WTC11 (cell line): ENCODE measurements around the gene ZNF592. TPM values are rescaled to one million over a fixed set of nuclear protein-coding genes. Genes with fewer than 3 reads are reported as not detected.

ENCODE experiments used
- ATAC-seq: fragments of 200-7000 bp; cut with Tn5 transposase; 2 replicates; pipeline ENCODE4 v1.10.0; 2021; ENCODE audit warnings: mild to moderate bottlenecking, moderate library complexity
- CTCF ChIA-PET: fragments of 300-600 bp; sonication (Branson Sonifier 250); formaldehyde crosslinking; loops from one replicate; lab custom pipeline; 2021; ENCODE audit warnings: antibody characterized with exemption; lab: Charles Lee
- POLR2A ChIA-PET: fragments of 350-600 bp; sonication (Branson Sonifier 250); formaldehyde crosslinking; loops from one replicate; lab custom pipeline; 2021; ENCODE audit warnings: antibody characterized with exemption; lab: Charles Lee
- DNase-seq: peaks from one replicate; pipeline ENCODE4 v3.0.0; 2021; ENCODE audit warnings: low spot score
- H3K27ac Mint-ChIP-seq: 2 replicates; pipeline ENCODE4 v1.8.0; 2021; ENCODE audit warnings: mixed read lengths
- H3K27me3 Mint-ChIP-seq: 2 replicates; pipeline ENCODE4 v1.8.0; 2021; ENCODE audit warnings: low read depth, mild to moderate bottlenecking, moderate library complexity, mixed read lengths
- H3K36me3 Mint-ChIP-seq: 2 replicates; pipeline ENCODE4 v1.8.0; 2021; ENCODE audit warnings: mixed read lengths
- H3K4me1 Mint-ChIP-seq: 2 replicates; pipeline ENCODE4 v1.8.0; 2022; ENCODE audit warnings: mixed read lengths
- H3K4me3 Mint-ChIP-seq: 2 replicates; pipeline ENCODE4 v1.8.0; 2021; ENCODE audit warnings: mild to moderate bottlenecking, moderate library complexity, mixed read lengths
- H3K9me3 Mint-ChIP-seq: 2 replicates; pipeline ENCODE4 v1.8.0; 2021; ENCODE audit warnings: mixed read lengths
- ATF1 ChIP-seq: sonication (generic); formaldehyde crosslinking; IDR thresholded peaks from 2 replicates; pipeline ENCODE4 v1.8.1; 2023; ENCODE audit warnings: mild to moderate bottlenecking, moderate library complexity, missing genetic modification reagents
- ATF6 ChIP-seq: sonication (generic); formaldehyde crosslinking; IDR thresholded peaks from 2 replicates; pipeline ENCODE4 v1.8.1; 2023; ENCODE audit warnings: mild to moderate bottlenecking, missing genetic modification reagents
- CBFB ChIP-seq: sonication (generic); formaldehyde crosslinking; IDR thresholded peaks from 2 replicates; pipeline ENCODE4 v1.8.1; 2022; ENCODE audit warnings: mild to moderate bottlenecking, low read depth, missing genetic modification reagents
- EMX1 ChIP-seq: fragments of 250-450 bp; sonication (Bioruptor Pico); IDR thresholded peaks from 2 replicates; pipeline ENCODE4 v1.8.0; 2021; ENCODE audit warnings: mild to moderate bottlenecking
- ESRRA ChIP-seq: sonication (generic); formaldehyde crosslinking; IDR thresholded peaks from 2 replicates; pipeline ENCODE4 v1.8.1; 2022; ENCODE audit warnings: mild to moderate bottlenecking, missing genetic modification reagents, borderline replicate concordance
- FOXJ3 ChIP-seq: sonication (generic); formaldehyde crosslinking; IDR thresholded peaks from 2 replicates; pipeline ENCODE4 v1.9.0; 2021; ENCODE audit warnings: missing genetic modification reagents, mild to moderate bottlenecking, borderline replicate concordance
- FOXK1 ChIP-seq: sonication (generic); formaldehyde crosslinking; IDR thresholded peaks from 2 replicates; pipeline ENCODE4 v1.8.0; 2022; ENCODE audit warnings: mild to moderate bottlenecking, moderate library complexity, missing genetic modification reagents
- GRHL2 ChIP-seq: fragments of 250-450 bp; sonication (Bioruptor Pico); IDR thresholded peaks from 2 replicates; pipeline ENCODE4 v1.8.0; 2022; ENCODE audit warnings: mild to moderate bottlenecking, moderate library complexity; ENCODE audit not compliant: insufficient replicate concordance, severe bottlenecking
- GTF2I ChIP-seq: fragments of 250-450 bp; sonication (Bioruptor Pico); conservative IDR thresholded peaks from 2 replicates; pipeline ENCODE4 v1.4.0; 2021; ENCODE audit warnings: mild to moderate bottlenecking
- IRF1 ChIP-seq: sonication (generic); formaldehyde crosslinking; IDR thresholded peaks from 2 replicates; pipeline ENCODE4 v1.8.0; 2023; ENCODE audit warnings: missing genetic modification reagents
- JAZF1 ChIP-seq: fragments of 250-450 bp; sonication (Bioruptor Pico); IDR thresholded peaks from 2 replicates; pipeline ENCODE4 v1.9.0; 2021; ENCODE audit warnings: moderate library complexity, mild to moderate bottlenecking, inconsistent platforms
- JUN ChIP-seq: sonication (generic); formaldehyde crosslinking; IDR thresholded peaks from 2 replicates; pipeline ENCODE4 v1.8.0; 2023; ENCODE audit warnings: mild to moderate bottlenecking, missing genetic modification reagents
- MXD4 ChIP-seq: fragments of 250-450 bp; sonication (Bioruptor Pico); IDR thresholded peaks from 2 replicates; pipeline ENCODE4 v1.8.0; 2021; ENCODE audit warnings: mild to moderate bottlenecking, moderate library complexity, borderline replicate concordance
- NFATC4 ChIP-seq: fragments of 250-450 bp; sonication (Bioruptor Pico); IDR thresholded peaks from 2 replicates; pipeline ENCODE4 v1.9.0; 2021; ENCODE audit warnings: mild to moderate bottlenecking
- NR2C2 ChIP-seq: sonication (generic); formaldehyde crosslinking; IDR thresholded peaks from 2 replicates; pipeline ENCODE4 v1.8.0; 2022; ENCODE audit warnings: mild to moderate bottlenecking, missing genetic modification reagents
- NR3C1 ChIP-seq: sonication (generic); formaldehyde crosslinking; conservative IDR thresholded peaks from 2 replicates; pipeline ENCODE4 v1.8.1; 2023; ENCODE audit warnings: low read depth, mild to moderate bottlenecking, missing genetic modification reagents
- OVOL2 ChIP-seq: fragments of 250-450 bp; sonication (Bioruptor Pico); IDR thresholded peaks from 2 replicates; pipeline ENCODE4 v1.9.0; 2021; ENCODE audit warnings: mild to moderate bottlenecking, borderline replicate concordance
- SMAD3 ChIP-seq: sonication (generic); formaldehyde crosslinking; IDR thresholded peaks from 2 replicates; pipeline ENCODE4 v1.8.0; 2022; ENCODE audit warnings: missing genetic modification reagents, mild to moderate bottlenecking, borderline replicate concordance
- SP1 ChIP-seq: sonication (generic); formaldehyde crosslinking; conservative IDR thresholded peaks from 2 replicates; pipeline ENCODE4 v1.8.1; 2022; ENCODE audit warnings: missing genetic modification reagents
- TEAD4 ChIP-seq: sonication (generic); formaldehyde crosslinking; IDR thresholded peaks from 2 replicates; pipeline ENCODE4 v1.8.0; 2022; ENCODE audit warnings: mild to moderate bottlenecking, missing genetic modification reagents
- TP53 ChIP-seq: sonication (generic); formaldehyde crosslinking; IDR thresholded peaks from 2 replicates; pipeline ENCODE4 v1.8.1; 2023; ENCODE audit warnings: mild to moderate bottlenecking, missing genetic modification reagents
- USF2 ChIP-seq: sonication (generic); formaldehyde crosslinking; IDR thresholded peaks from 2 replicates; pipeline ENCODE4 v1.8.1; 2023; ENCODE audit warnings: mild to moderate bottlenecking, missing genetic modification reagents, moderate library complexity
- ZNF138 ChIP-seq: sonication (generic); formaldehyde crosslinking; conservative IDR thresholded peaks from 2 replicates; pipeline ENCODE4 v1.8.1; 2022; ENCODE audit warnings: mild to moderate bottlenecking, moderate library complexity, missing genetic modification reagents
- ZNF219 ChIP-seq: sonication (generic); formaldehyde crosslinking; IDR thresholded peaks from 2 replicates; pipeline ENCODE4 v1.8.0; 2023; ENCODE audit warnings: missing genetic modification reagents, mild to moderate bottlenecking, borderline replicate concordance
- ZNF317 ChIP-seq: sonication (generic); formaldehyde crosslinking; IDR thresholded peaks from 2 replicates; pipeline ENCODE4 v1.8.1; 2023; ENCODE audit warnings: low read depth, mild to moderate bottlenecking, moderate library complexity, missing genetic modification reagents, borderline replicate concordance
- total RNA-seq: library from RNA; stranded (reverse); gene quantifications from 3 replicates; pipeline ENCODE4 v1.2.3, GENCODE V29; 2021
- TF ChIP-seq, protein P1 (sequence below): fragments of 200-600 bp; IDR thresholded peaks from 2 replicates; pipeline ENCODE4 v1.8.0; 2022; ENCODE audit warnings: antibody characterized with exemption
- TF ChIP-seq, protein P2 (sequence below): sonication (generic); formaldehyde crosslinking; IDR thresholded peaks from 2 replicates; pipeline ENCODE4 v1.8.1; 2022; ENCODE audit warnings: mild to moderate bottlenecking, moderate library complexity, missing genetic modification reagents
- TF ChIP-seq, protein P3 (sequence below): fragments of 250-450 bp; sonication (Bioruptor Pico); IDR thresholded peaks from 2 replicates; pipeline ENCODE4 v1.9.0; 2021; ENCODE audit warnings: mild to moderate bottlenecking

ZNF592 gene
- total RNA-seq, 1 experiment from 2014 or later, result 28.0 TPM

- Mint-ChIP-seq H3K27me3 (no peaks in the 10 kb centered on the region), H3K4me1 (no peaks in the 10 kb centered on the region), H3K36me3 (peaks cover 5% of the 10 kb centered on the region; the same call in 1 of the 2 replicates), H3K4me3 (no peak overlapping the region), H3K27ac (no peak overlapping the region), H3K9me3 (no peaks in the 10 kb centered on the region)
- DNase-seq (no peak), ATAC-seq (no peak)
- POLR2A ChIA-PET, result no interaction called here
- no peak for TF ChIP-seq GRHL2 (CRISPR knock-in tag)
- TF ChIP-seq JUN (CRISPR knock-in tag), result no peak
- TF ChIP-seq TP53 (CRISPR knock-in tag), result no peak
- no peak for TF ChIP-seq ZNF219 (CRISPR knock-in tag)
- no peak for TF ChIP-seq OVOL2
- TF ChIP-seq EMX1 (CRISPR knock-in tag), result no peak
- TF ChIP-seq, protein P1, sequence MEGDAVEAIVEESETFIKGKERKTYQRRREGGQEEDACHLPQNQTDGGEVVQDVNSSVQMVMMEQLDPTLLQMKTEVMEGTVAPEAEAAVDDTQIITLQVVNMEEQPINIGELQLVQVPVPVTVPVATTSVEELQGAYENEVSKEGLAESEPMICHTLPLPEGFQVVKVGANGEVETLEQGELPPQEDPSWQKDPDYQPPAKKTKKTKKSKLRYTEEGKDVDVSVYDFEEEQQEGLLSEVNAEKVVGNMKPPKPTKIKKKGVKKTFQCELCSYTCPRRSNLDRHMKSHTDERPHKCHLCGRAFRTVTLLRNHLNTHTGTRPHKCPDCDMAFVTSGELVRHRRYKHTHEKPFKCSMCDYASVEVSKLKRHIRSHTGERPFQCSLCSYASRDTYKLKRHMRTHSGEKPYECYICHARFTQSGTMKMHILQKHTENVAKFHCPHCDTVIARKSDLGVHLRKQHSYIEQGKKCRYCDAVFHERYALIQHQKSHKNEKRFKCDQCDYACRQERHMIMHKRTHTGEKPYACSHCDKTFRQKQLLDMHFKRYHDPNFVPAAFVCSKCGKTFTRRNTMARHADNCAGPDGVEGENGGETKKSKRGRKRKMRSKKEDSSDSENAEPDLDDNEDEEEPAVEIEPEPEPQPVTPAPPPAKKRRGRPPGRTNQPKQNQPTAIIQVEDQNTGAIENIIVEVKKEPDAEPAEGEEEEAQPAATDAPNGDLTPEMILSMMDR, result no peak
- TF ChIP-seq TEAD4 (CRISPR knock-in tag), result no peak
- no peak for TF ChIP-seq ATF6
- TF ChIP-seq NR3C1 (CRISPR knock-in tag), result no peak
- TF ChIP-seq IRF1 (CRISPR knock-in tag), result no peak
- CTCF ChIA-PET, result no interaction called here
Measured at GRCh38 chr15:84761607-84762131, 13.3 kb downstream of the ZNF592 start.

DNA sequence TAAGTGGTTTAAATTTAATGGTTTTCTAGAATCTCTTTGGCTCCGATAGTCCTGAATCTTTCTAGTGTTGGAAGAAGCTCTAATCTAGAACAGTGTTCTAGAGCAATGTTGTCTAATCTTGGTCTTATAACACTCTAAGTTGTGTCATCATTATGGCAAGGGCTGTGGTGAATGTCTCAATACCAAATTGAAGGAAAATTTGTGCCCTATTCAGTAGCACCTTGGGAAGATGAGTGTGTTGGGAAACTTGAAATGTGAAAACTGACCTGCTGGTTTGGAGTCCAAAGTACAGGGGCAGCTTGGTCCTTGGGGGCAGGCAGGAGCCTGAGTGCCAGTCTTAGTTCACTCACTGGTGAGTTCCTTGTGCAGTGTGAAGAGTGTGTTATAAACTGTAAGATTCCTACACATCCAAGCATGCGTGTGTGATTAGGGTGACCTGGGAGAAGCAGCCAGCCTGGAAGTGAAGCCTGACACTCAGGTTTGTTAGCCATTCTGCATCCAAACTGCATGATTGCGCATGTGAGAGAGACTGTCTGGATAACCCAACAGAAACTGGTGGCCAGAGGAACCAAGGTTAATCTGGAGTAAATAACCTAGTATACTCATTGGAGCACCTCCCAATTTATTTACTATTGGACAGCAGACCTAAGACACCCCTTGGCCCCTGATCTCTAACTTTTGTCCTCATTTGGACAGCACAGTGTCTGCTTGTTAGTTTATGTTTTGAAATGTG is 14.6 kb downstream of the ZNF592 start:
- no peaks in the 10 kb centered on the region for H3K27me3 Mint-ChIP-seq
- H3K9me3 Mint-ChIP-seq, result no peaks in the 10 kb centered on the region
- peaks cover 5% of the 10 kb centered on the region; the same call in 1 of the 2 replicates for H3K36me3 Mint-ChIP-seq
- no peak overlapping the region for H3K27ac Mint-ChIP-seq
- ChIA-PET POLR2A (no interaction called here), CTCF (interaction anchor here (1.0 kb wide), 1 partner anchor 21 kb away, joined by 3 read pairs; no protein-coding TSS in a partner anchor)
- ATAC-seq, result no peak
- DNase-seq, result no peak
- H3K4me1 Mint-ChIP-seq, result no peaks in the 10 kb centered on the region
- no peak overlapping the region for H3K4me3 Mint-ChIP-seq
- no peak for TF ChIP-seq CBFB (CRISPR knock-in tag)
- TF ChIP-seq FOXK1 (CRISPR knock-in tag), result no peak
- TF ChIP-seq ESRRA, result no peak
- TF ChIP-seq FOXJ3 (CRISPR knock-in tag), result no peak
- TF ChIP-seq USF2 (CRISPR knock-in tag), result no peak
- TF ChIP-seq, protein P1, result no peak
- TF ChIP-seq SP1 (CRISPR knock-in tag), result no peak
- no peak for TF ChIP-seq MXD4 (CRISPR knock-in tag)
- TF ChIP-seq ZNF317 (CRISPR knock-in tag), result no peak
- no peak for TF ChIP-seq NR2C2 (CRISPR knock-in tag)
- TF ChIP-seq, protein P2, sequence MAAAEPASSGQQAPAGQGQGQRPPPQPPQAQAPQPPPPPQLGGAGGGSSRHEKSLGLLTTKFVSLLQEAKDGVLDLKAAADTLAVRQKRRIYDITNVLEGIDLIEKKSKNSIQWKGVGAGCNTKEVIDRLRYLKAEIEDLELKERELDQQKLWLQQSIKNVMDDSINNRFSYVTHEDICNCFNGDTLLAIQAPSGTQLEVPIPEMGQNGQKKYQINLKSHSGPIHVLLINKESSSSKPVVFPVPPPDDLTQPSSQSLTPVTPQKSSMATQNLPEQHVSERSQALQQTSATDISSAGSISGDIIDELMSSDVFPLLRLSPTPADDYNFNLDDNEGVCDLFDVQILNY, result no peak
- TF ChIP-seq SMAD3 (CRISPR knock-in tag), result no peak
- TF ChIP-seq NFATC4 (CRISPR knock-in tag), result no peak
- TF ChIP-seq, protein P3, sequence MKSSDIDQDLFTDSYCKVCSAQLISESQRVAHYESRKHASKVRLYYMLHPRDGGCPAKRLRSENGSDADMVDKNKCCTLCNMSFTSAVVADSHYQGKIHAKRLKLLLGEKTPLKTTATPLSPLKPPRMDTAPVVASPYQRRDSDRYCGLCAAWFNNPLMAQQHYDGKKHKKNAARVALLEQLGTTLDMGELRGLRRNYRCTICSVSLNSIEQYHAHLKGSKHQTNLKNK (CRISPR knock-in tag), result no peak
- TF ChIP-seq GTF2I, result no peak
- no peak for TF ChIP-seq ATF1 (CRISPR knock-in tag)
- no peak for TF ChIP-seq JAZF1 (CRISPR knock-in tag)
- no peak for TF ChIP-seq ZNF138 (CRISPR knock-in tag)
